NCI-H1436 (cell line): ENCODE results near the gene RAB9A.
"Not testable (repeated sequence)": the region's sequence is repeated elsewhere in the genome, so short reads cannot be mapped to it uniquely, and the experiment has no call there.

Experiments
- DNase-seq: peaks from one replicate; lab custom pipeline; 2025; lab: John Stamatoyannopoulos, UW

Gene RAB9A

DNA sequence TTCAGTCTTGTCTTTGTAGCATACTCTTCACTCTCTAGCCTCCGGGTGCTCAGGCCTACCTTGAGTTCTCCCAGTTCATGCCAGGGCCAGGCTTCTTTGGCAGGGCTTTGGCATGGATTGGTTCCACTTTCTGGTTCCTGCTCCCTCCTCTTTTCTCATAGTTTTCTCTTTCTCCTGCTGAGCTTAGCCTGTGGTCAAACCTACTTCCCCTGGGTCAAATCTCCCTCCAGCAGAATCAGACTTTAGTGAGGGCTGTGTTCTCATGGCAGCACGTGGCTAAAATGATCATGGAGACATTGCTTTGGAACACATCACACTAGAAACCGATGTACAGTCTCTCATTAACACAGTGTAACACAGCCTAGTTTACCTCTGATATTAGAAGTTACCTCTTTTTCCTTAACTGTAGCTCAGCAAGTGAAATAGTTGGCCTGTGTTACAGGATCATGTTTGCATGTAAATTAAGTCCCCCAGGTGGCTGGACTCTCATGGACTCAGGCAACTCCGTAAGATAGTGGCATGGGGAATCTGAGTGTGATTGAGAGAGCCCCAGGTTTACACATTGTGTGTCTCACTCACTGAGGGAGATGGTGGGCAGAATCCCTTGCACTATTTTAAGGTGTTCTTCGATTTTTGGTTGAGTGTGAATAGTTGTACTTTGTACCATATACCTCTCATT, 13.3 kb downstream of the RAB9A start:
- DNase-seq, result no peak

DNA sequence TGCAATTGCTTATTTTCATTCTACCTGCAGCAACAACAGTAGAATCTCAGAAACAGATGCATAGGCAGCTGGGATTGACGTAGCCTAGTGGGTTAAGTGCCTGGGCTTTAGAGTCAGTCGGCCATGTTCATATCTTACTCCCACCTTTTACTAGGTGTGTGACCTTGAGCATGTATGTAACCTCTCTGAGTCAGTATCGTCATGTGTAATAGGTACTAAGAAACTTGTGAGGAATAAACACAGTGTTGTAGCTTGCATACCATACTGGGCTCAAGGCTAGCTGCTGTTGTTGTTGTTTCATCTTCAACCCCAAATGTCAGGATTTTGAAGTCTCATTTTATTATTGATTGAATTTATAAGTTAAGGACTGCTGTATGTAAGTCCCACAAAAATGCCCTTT, 14.2 kb downstream of the RAB9A start:
- DNase-seq, result no peak

DNA sequence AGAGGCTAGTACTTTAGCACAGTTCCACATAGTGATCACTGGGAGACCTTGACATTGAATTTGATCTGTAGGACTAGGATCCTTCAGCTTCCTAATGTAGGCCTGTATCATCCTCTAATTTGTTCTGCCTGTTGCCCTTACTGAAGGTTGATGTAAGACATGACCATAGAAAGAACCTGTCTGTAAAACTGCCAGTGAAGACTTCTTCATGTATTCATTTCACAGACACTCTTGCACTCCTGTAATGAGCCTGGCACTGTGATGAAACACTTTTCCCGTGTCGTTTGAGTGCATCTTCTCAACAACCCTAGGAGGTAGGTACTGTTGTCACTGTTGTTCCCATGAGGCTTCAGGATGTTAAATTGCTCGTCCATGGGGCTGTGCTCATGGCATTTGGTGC, 14.7 kb downstream of the RAB9A start:
- DNase-seq, result no peak

DNA sequence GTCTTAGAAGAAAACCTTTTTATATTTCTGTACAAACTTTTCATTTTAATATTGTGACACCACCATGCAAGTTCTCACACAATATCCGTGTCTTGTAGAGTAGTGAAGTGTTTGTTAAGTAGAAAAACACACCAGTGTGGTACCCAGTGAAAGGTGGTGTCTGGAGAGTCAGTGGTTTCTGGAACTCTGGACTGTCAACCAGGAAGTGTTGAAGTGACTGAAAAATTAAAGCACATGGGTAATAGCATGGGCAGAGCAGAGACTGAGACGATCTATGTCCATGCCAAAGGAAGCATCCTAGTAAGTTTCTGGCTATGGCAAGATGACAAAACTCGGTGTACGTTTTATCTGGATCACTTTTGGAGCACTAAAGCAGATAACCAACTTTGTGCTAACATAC, 22.2 kb downstream of the RAB9A start:
- no peak for DNase-seq

DNA sequence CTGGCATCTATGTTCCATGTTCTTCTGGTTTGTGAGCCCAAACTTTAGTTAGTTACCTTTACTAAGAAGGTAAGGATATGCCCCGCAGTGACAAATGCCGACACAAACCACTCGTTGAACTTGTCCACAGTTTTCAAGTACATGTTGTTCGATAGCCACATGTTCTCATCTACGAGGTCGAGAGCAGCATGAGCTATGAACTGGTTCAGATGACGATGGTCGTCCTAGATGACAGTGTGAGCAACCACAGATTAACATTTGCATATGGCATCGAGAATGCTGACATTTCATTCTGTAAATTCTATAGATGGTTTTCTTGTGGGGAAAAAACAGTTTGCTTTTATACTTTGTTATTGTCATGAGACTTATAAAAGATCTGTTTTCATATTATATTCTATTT, 27.5 kb downstream of the RAB9A start:
- DNase-seq, result no peak

DNA sequence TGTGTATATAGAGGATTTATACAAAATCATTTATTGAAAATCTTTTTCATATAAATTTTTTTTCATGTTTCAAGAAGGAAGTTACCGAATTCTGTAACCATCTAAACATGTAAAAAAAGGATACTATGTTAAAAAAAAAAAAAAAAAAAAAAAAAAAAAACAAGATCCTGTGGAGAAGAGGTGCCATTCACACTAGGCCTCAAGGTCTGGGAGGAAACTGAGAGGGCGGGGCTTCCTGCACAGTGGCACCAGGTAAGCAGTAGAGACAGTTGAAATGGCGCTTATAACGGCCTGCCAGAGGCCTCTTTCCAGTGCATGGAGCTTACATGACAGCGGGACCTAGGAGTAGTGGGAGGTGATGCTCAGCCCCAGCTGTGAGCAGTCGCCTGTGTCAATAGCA, 28.0 kb downstream of the RAB9A start:
- no peak for DNase-seq

DNA sequence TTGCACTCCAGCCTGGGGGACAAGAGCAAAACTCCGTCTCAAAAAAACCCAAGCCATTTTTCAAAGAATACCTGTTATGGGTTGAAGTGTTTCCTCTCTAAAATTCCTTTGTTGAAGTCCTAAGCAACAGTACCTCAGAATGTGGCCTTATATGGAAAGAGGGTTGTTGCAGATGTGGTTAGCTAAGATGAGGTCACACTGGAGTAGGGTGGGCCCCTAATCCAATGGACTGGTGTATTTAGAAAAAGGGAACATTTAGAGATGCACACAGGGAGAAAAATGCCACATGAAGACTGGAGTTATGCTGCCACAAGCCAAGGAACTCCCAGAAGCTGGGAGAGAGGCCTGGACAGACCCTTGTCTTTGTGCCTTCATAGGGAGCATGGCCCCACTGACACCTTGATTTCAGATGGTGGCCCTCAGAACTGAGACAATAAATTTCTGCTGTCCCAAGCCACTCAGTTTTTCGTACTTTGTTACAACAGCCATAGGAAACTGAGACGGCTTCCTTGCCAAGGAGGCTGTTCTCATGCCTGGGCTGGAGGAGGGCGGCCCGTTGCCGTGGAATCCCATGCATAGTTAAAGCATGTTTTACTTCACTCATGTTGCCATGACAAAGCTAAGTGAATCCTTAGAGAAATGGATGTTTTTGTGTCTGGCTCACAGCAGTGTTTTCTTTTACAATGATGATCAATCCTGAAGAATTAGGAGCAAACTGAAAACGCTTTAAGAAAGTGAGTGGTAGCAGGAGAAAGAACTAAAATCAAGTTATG, 29.0 kb downstream of the RAB9A start:
- no peak for DNase-seq

- DNase-seq, result no peak
Measured at GRCh38 chrX:13719192-13719856, 30.4 kb downstream of the RAB9A start.

- no peak for DNase-seq
Measured at GRCh38 chrX:13721371-13721770, 32.4 kb downstream of the RAB9A start.

DNA sequence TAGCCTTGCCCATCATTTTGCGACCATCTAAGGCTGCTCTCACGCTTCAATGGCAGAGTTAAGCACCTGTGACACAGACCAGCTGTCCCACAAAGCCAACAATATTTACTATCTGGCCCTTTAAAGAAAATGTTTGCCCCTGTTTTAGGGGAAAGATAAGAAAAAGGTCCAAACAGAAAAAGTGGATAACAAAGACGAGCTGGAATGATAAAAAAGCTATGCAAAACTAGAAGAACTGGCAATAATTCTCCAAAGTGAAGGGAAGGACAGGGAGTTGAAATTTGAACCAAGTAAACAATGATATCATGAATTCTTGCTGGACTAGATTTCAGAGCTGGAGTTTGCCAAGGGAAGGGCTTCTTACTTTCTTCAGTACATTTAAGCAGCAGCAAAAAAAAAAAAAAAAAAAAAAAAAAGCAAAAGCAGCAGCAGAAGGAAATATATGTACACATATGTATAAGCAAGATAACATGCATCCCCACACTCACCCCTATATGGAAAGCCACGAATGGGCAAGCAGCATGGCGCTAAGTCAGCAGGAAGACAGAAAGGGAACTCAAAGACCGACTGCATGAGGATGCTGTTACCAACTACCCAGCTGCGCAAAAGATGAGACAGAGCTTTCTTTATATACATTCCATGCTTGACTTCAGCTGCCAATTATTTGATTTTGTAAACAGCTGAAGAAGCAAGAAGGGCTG, 33.0 kb downstream of the RAB9A start:
- DNase-seq, result no peak

DNA sequence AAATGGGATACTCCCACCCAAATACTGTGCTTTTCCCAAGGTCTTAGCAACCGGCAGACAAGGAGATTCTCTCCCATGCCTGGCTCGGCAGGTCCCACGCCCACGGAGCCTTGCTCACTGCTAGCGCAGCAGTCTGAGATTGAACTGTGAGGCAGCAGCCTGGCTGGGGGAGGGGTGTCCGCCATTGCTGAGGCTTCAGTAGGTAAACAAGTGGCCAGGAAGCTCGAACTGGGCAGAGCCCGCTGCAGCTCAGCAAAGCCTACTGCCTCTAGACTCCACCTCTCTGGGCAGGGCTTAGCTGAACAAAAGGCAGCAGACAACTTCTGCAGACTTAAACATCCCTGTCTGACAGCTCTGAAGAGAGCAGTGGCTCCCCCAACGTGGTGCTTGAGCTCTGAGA, 36.0 kb downstream of the RAB9A start:
- DNase-seq, result not testable (repeated sequence)

- not testable (repeated sequence) for DNase-seq
Measured at GRCh38 chrX:13726583-13726982, 37.7 kb downstream of the RAB9A start.

GRCh38 chrX:13730523-13730922, 41.6 kb downstream of the RAB9A start:
- DNase-seq, result not testable (repeated sequence)

- no peak for DNase-seq
Measured at GRCh38 chrX:13732246-13733067, 43.5 kb downstream of the RAB9A start.

- no peak for DNase-seq
Measured at GRCh38 chrX:13733506-13733905, 44.6 kb downstream of the RAB9A start.

- peak; percentile 88 for DNase-seq
Measured at GRCh38 chrX:13734278-13735172, 45.6 kb downstream of the RAB9A start, which contains the start of the genes OFD1 and TRAPPC2. Gene OFD1 (plus strand): TSS chrX:13734748. CDS start chrX:13735072, 324 bp downstream. Gene TRAPPC2 (minus strand): TSS chrX:13734620. CDS start chrX:13719963, 14,657 bp downstream.

- no peak for DNase-seq
Measured at GRCh38 chrX:13741695-13742094, 52.8 kb downstream of the RAB9A start.

GRCh38 chrX:13742397-13743176, 53.7 kb downstream of the RAB9A start:
- DNase-seq, result no peak

DNA sequence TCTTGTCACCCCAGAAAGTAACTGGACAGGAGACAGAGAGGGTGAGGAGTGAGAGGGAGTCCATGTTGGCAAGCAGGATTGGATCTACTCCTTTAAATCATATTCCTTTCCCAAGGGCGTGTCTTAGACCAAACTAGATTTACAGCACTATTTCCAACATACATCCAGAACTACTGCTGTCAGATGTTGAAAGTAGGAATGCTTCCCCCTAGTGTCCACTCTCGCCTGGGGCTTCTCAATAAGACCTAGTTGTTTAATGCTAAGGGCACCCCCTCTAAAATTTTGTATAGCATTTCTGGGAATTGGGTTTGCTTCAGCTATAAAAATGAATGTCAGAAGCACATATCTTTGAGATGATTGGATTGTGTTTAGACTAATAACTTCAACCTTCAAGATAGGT, 58.9 kb downstream of the RAB9A start:
- no peak for DNase-seq

- no peak for DNase-seq
Measured at GRCh38 chrX:13748486-13748885, 59.6 kb downstream of the RAB9A start.
